GM19238 (cell line): Measurements from ENCODE around the gene SMAD3.

Experiments
- DNase-seq: peaks from one replicate; pipeline ENCODE4 v3.0.0; 2011; ENCODE audit warnings: low spot score; ENCODE audit not compliant: insufficient read length

The SMAD3 gene

GRCh38 chr15:67035886-67036285, 29.5 kb upstream of the SMAD3 start:
- no peak for DNase-seq

DNA sequence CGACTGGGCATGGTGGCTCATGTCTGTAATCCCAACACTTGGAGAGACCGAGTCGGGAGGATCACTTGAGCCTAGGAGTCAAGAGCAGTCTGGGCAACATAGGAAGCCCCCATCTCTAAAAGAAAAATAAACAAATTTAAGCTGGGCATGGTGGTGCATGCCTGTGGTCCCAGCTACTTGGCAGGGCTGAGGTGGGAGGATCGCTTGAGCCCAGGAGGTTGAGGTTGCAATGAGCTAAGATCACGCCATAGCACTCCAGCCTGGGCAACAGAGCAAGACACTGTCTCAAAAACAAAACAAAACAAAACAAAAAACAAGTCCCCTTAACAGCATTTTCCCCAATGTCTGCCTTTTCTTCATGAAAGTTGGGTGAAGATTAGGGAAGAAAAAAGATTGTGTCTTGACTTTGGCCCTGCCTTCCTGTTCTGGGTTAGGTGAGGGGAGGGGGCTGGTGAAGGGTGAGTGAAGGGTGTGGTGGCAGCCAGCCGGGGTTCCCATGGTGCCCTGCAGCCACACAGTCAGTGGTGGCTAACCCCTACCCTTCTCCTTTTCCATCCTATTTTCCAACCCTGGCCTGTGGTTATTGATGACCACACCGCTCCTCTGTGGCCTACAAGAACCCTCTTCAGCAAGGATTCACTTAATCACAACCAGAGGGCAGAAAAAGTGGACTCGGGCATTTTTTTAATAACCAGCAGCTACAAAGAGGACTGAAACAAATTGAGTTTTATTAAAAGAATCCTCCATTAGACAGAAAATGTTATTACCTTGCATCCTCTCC, 28.4 kb upstream of the SMAD3 start:
- no peak for DNase-seq

DNA sequence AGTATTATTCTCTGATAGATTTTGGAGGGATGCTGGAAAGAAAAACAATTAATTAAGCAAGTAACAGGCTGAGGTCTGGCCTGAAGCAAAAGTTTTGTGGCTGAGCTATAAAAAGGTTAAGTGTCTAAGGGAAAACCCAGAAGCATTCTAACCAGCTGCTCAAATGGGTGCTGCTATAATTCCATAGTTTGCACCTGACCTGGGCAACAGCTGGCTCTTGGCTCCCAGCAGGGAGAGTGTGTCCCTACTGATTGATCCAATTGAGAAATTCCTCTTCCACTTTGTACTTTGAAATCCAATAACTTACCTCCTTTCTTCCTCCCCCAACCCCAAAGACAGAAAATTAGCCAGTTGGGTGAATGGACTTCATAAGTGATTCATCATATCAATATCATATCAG, 27.7 kb upstream of the SMAD3 start:
- no peak for DNase-seq

GRCh38 chr15:67038736-67039135, 26.7 kb upstream of the SMAD3 start:
- DNase-seq: no peak

GRCh38 chr15:67039384-67040075, 25.9 kb upstream of the SMAD3 start:
- DNase-seq: no peak

- DNase-seq: no peak
Measured at GRCh38 chr15:67040277-67040676, 25.1 kb upstream of the SMAD3 start.

DNA sequence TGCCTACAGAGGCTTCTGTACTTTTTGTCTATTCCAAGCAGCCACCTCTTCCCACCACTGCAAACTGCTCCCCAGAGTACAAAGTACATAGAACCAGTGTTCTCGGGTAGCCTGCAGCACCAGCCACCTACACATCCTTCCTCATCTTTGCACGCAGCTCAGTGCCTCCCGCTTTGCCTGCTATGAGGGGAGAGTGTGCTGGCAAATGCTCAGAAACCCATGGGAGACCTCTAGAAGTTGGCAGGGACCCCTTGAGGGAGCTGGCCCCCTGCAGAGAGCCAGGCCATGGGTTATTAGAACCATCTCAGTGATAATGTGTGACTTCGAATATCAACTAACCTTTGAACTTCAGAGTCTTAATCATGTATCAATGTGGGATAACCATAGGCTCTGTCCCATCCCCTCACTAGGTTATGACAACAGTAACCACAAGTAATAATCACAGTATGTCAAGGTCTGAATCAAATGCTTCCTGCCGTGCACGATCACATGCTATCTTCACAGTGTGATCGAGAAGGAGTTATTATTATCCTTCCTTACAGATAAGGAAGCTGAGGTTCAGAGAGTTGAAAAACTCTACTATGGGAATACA, 22.8 kb upstream of the SMAD3 start:
- no peak for DNase-seq

DNA sequence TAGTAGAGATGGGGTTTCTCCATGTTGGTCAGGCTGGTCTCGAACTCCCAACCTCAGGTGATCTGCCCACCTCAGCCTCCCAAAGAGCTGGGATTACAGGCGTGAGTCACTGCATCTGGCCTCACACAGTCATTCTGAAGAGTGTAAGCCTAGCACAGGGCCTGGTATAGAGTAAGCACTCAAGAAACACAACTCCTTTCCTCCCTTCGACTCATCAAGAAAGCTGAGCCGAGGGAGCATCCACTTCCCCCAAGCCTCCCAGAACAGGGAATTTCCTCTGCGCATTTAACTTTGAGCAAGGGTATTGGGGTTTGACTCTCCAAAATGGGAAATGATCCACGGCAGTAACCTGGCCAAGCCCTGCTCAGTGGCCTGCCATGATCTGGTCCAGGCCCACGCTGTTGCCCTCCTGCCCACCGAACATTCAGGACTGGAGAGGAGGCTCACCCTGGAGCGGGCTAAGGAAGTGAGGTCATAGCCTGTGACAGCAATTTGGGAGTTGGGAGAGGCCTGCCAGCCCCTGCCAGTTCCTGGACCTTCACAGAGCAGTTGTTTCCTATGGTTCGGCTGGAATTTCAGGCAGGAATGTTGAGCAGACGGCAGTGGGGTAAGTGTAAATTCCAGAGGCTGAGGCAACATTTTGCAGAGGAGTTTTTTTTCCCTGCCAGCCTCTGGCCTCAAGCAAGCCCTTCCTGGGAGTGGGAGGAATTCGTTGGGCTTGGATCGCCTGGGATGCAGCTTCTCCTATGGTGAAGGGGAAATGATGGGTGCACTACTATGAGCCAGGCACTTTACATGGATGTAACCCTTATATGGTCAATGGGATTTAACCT, 21.2 kb upstream of the SMAD3 start:
- no peak for DNase-seq

DNA sequence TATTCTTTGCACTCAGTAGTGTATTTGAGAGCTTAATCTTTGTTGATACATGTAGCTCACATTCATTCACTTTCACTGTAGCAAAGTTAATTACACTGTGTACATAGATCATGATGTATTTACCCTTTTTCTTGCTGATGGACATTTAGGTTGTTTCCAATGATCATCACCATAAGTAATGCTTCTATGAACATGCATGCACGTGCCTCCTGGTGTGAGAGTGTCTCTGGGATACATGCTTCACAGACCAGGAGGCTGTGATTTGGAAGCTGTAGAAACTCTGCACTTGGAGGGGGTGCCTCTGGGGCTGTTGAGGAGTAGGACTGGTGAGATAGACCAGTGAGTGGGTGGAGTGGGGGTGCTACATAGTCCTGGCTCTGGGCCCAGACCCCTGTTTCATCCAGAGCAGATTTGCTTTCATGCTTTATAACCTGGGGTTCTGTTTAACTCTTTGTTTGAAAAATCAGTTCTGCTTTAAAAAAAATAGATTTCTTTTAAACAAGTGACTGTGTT, 18.2 kb upstream of the SMAD3 start:
- DNase-seq: no peak

GRCh38 chr15:67048281-67049279, 16.8 kb upstream of the SMAD3 start:
- DNase-seq: no peak

- no peak for DNase-seq
Measured at GRCh38 chr15:67049351-67050044, 15.9 kb upstream of the SMAD3 start.

GRCh38 chr15:67050062-67050461, 15.3 kb upstream of the SMAD3 start:
- no peak for DNase-seq

DNA sequence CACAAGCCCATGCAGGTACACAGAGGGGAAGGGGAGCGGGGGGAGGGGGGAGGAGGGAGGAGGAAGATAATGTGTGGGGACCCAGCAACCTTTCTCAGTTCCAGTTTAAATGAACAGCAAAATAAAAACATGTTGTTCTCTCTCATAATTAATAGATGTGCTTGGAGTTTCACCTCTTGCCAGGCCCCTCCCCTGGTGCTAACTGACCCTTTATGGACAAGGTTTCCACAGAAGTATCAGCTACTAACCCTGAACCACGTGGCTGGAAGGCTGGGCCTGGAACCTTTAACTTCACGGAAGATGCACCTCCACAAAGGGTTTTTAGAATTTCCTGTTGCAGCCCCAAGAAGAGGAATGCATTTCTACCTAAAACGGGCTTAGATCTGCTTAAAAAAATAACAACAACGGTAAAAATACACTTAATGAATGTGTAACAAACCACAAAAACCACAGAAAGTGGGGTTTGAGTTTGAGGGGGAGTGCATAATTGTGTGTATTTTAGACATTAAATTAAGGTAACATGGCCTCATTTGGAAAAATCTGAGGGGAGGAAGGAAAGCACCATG, 14.8 kb upstream of the SMAD3 start:
- DNase-seq: no peak

GRCh38 chr15:67051088-67052045, 14.0 kb upstream of the SMAD3 start:
- no peak for DNase-seq

DNA sequence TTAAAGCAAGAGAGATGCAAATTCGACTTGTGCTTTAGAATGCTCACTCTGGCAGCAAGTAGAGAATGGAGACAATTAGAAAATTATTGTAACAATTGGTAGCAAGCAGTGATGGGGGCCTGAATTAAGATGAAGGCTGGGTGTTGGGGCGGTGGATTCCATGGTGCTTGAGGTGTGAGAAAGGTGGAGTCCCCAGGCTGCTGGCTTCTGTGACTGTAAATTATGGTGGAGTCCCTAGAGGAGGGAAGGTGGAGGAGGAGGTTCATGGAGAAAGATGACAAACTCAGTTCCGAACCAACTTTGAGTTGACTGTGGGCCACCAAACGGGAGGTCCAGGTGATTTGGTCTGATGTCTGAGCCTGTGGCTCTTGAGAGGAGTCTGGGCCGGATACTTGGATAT, 10.7 kb upstream of the SMAD3 start:
- no peak for DNase-seq

GRCh38 chr15:67059127-67059553, 6.3 kb upstream of the SMAD3 start:
- DNase-seq: no peak

- no peak for DNase-seq
Measured at GRCh38 chr15:67061811-67062368, 3.5 kb upstream of the SMAD3 start.
